Urothelium cell line (cell line): ENCODE data around the gene IL20RB.

Source experiments
- DNase-seq: peaks from one replicate; pipeline ENCODE4 v3.0.0; 2011; ENCODE audit warnings: low spot score, mixed read lengths
- FAIRE-seq: peaks from 2 replicates; lab custom pipeline; 2011; peaks lifted over from hg19 to GRCh38; lab: Jason Lieb, UNC

The IL20RB gene

GRCh38 chr3:137026701-137027100 is 68.9 kb downstream of the IL20RB start:
- no peak for FAIRE-seq

GRCh38 chr3:137032465-137033120 is 74.8 kb downstream of the IL20RB start:
- FAIRE-seq, result no peak
- peak; percentile 83 for DNase-seq

More at GRCh38 chr3:137026701-137027100, 68.9 kb downstream of the IL20RB start:
- no peak for DNase-seq

GRCh38 chr3:137035631-137036030 is 77.8 kb downstream of the IL20RB start:
- FAIRE-seq, result no peak
- peak; percentile 14 for DNase-seq

- FAIRE-seq (no peak), DNase-seq (no peak)
Observed at GRCh38 chr3:137039570-137039969, 81.8 kb downstream of the IL20RB start.

- FAIRE-seq (no peak), DNase-seq (no peak)
Observed at GRCh38 chr3:137041251-137041650, 83.5 kb downstream of the IL20RB start.

GRCh38 chr3:137041686-137042085 is 83.9 kb downstream of the IL20RB start:
- DNase-seq, result no peak
- FAIRE-seq, result no peak

GRCh38 chr3:137046747-137047146 is 89.0 kb downstream of the IL20RB start:
- DNase-seq (no peak), FAIRE-seq (no peak)

GRCh38 chr3:137047240-137047639 is 89.5 kb downstream of the IL20RB start:
- FAIRE-seq, result no peak
- DNase-seq, result no peak

- no peak for FAIRE-seq
- DNase-seq, result no peak
Observed at GRCh38 chr3:137050281-137050680, 92.5 kb downstream of the IL20RB start.

GRCh38 chr3:137052298-137052697 is 94.5 kb downstream of the IL20RB start:
- FAIRE-seq (no peak), DNase-seq (no peak)
